ENCODE results near the gene TIMP1. TPM values are rescaled to one million over a fixed set of nuclear protein-coding genes. Genes with fewer than 3 reads are reported as not detected.

TIMP1 gene
- total and polyA plus RNA-seq, 10 of the 15 experiments (the other 5 are each of a cell fraction or from before 2014, with no cell fraction given), result 101 to 341 (median 134) TPM

- TF ChIP-seq NFYB (IDR thresholded peaks at IDR 0.05; ENCODE audit: insufficient read depth, low read depth, low read length) (no peak), POU2F2 (IDR thresholded peaks at IDR 0.05; ENCODE audit: borderline replicate concordance, low read depth, low read length) (no peak), RAD51 (IDR thresholded peaks at IDR 0.05) (no peak), BCLAF1 (IDR thresholded peaks at IDR 0.05) (no peak), NR2F1 (conservative IDR thresholded peaks at IDR 0.05) (peak; percentile 50; the same call in 1 of the 2 replicates), POLR2AphosphoS2 (IDR thresholded peaks at IDR 0.05; ENCODE audit: low read depth, low read length) (no peak), SKIL (IDR thresholded peaks at IDR 0.05; ENCODE audit: low read depth, poor library complexity, severe bottlenecking) (no peak), ZNF24 (IDR thresholded peaks at IDR 0.05) (no peak), GABPA (IDR thresholded peaks at IDR 0.05; ENCODE audit: low read depth) (no peak), POLR2AphosphoS5 (IDR thresholded peaks at IDR 0.05; ENCODE audit: low read length) (no peak), ZZZ3 (IDR thresholded peaks at IDR 0.05; ENCODE audit: control insufficient read depth, insufficient read length, low read depth) (no peak), FOS (IDR thresholded peaks at IDR 0.05; ENCODE audit: borderline replicate concordance, extremely low read depth, insufficient read length) (no peak), ATF3 (IDR thresholded peaks at IDR 0.05; ENCODE audit: borderline replicate concordance, extremely low read depth, low read depth, low read length) (no peak), MTA2 (IDR thresholded peaks at IDR 0.05; ENCODE audit: low read depth) (0 out of 2 replicates have a peak, but pooled peaks have one; percentile 12), SREBF1 (IDR thresholded peaks at IDR 0.05; ENCODE audit: low read length) (no peak), REST (IDR thresholded peaks at IDR 0.05; ENCODE audit: low read depth, low read length) (no peak), SRF (IDR thresholded peaks at IDR 0.05; ENCODE audit: low read depth in 2 of 2, low read length in 2 of 2) (no peak), CEBPB (IDR thresholded peaks at IDR 0.05; ENCODE audit: borderline replicate concordance in 1 of 2, low read depth in 2 of 2, low read length in 2 of 2) (no peak)
Measured at GRCh38 chrX:47628982-47629381, 46.7 kb downstream of the TIMP1 start (continued).

Data from GM12878 (cell line).